ENCODE results near the gene TMC4.

GRCh38 chr19:54206831-54207177 lies 33.8 kb upstream of the TMC4 start:
- no peak for TF ChIP-seq CTCF (conservative IDR thresholded peaks at IDR 0.05; ENCODE audit: low read length)
- no peak for TF ChIP-seq EZH2phosphoT487 (IDR thresholded peaks at IDR 0.05; ENCODE audit: borderline replicate concordance)
